Smooth muscle cell (in vitro differentiated cells): ENCODE results near the gene TRAPPC1. TPM values are rescaled to one million over a fixed set of nuclear protein-coding genes. Genes with fewer than 3 reads are reported as not detected.

ENCODE experiments used
- DNase-seq: peaks from one replicate; lab custom pipeline; 2025; ENCODE audit not compliant: unreplicated experiment; lab: John Stamatoyannopoulos, UW
- H2AFZ ChIP-seq: fragments of 200-600 bp; sonication (generic); 2 replicates; pipeline ENCODE4 v1.6.0; 2016; ENCODE audit warnings: antibody characterized with exemption, low read depth, mild to moderate bottlenecking
- H3F3A ChIP-seq: fragments of 200-600 bp; sonication (generic); 2 replicates; pipeline ENCODE4 v1.6.0; 2017; ENCODE audit warnings: antibody characterized with exemption, low read depth
- H3K27ac ChIP-seq: fragments of 200-600 bp; sonication (generic); 2 replicates; pipeline ENCODE4 v1.5.1; 2016; ENCODE audit warnings: low read depth, mild to moderate bottlenecking
- H3K27me3 ChIP-seq: fragments of 200-600 bp; sonication (generic); 2 replicates; pipeline ENCODE4 v1.6.1; 2016; ENCODE audit warnings: low read depth, mild to moderate bottlenecking
- H3K36me3 ChIP-seq: fragments of 200-600 bp; sonication (generic); 2 replicates; pipeline ENCODE4 v1.5.1; 2016; ENCODE audit warnings: low read depth
- H3K4me1 ChIP-seq: fragments of 200-600 bp; sonication (generic); 2 replicates; pipeline ENCODE4 v1.5.1; 2016; ENCODE audit warnings: low read depth
- H3K4me2 ChIP-seq: fragments of 200-600 bp; sonication (generic); 2 replicates; pipeline ENCODE4 v1.6.0; 2016; ENCODE audit warnings: mild to moderate bottlenecking
- H3K4me3 ChIP-seq: fragments of 200-600 bp; sonication (generic); 2 replicates; pipeline ENCODE4 v1.5.1; 2016; ENCODE audit warnings: mild to moderate bottlenecking
- H3K79me2 ChIP-seq: fragments of 200-600 bp; sonication (generic); 2 replicates; pipeline ENCODE4 v1.6.0; 2016; ENCODE audit warnings: low read depth, mild to moderate bottlenecking
- H3K9ac ChIP-seq: fragments of 200-600 bp; sonication (generic); 2 replicates; pipeline ENCODE4 v1.6.0; 2016; ENCODE audit warnings: low read depth
- H3K9me3 ChIP-seq: fragments of 200-600 bp; sonication (generic); replicated peaks from 2 replicates; pipeline ENCODE4 v1.5.1; 2016; ENCODE audit warnings: low read depth
- H4K20me1 ChIP-seq: fragments of 200-600 bp; sonication (generic); 2 replicates; pipeline ENCODE4 v1.6.0; 2016; ENCODE audit warnings: low read depth
- WGBS: methylation state at CpG from one replicate; pipeline ENCODE4 v1.1.7; 2016; ENCODE audit warnings: low lambda C conversion rate; 5-methylcytosine and 5-hydroxymethylcytosine counted together
- polyA plus RNA-seq: library from polyadenylated mRNA; unstranded; fragments of >200 nt; fragmentation: Nextera tagmentation; extraction: Ambion mirVana; gene quantifications from 2 replicates; pipeline ENCODE4 v1.2.1, GENCODE V29; 2016
- total RNA-seq: library from RNA; depleted of rRNA; stranded (reverse); fragments of >200 nt; gene quantifications from 2 replicates; pipeline ENCODE4 v1.2.3, GENCODE V29; 2014
- TF ChIP-seq, protein P1 (sequence below): fragments of 200-600 bp; sonication (generic); IDR thresholded peaks from 2 replicates; pipeline ENCODE4 v1.5.1; 2017; ENCODE audit warnings: borderline replicate concordance, mild to moderate bottlenecking, antibody characterized with exemption; ENCODE audit not compliant: insufficient read depth, poor library complexity, severe bottlenecking

Gene TRAPPC1
- total and polyA plus RNA-seq, 2 experiments from 2014 or later = 56.2 to 392 TPM

- Histone ChIP-seq H4K20me1 (no peaks in the 10 kb centered on the region), H3K4me2 (no peak overlapping the region), H3K4me3 (no peak overlapping the region), H3K27me3 (no peaks in the 10 kb centered on the region), H3K36me3 (peaks cover 26% of the 10 kb centered on the region), H3F3A (no peaks in the 10 kb centered on the region), H3K79me2 (no peaks in the 10 kb centered on the region), H3K9me3 (no peaks in the 10 kb centered on the region), H2AFZ (no peak overlapping the region), H3K27ac (no peak overlapping the region), H3K9ac (no peak overlapping the region), H3K4me1 (no peaks in the 10 kb centered on the region)
- TF ChIP-seq, protein P1, sequence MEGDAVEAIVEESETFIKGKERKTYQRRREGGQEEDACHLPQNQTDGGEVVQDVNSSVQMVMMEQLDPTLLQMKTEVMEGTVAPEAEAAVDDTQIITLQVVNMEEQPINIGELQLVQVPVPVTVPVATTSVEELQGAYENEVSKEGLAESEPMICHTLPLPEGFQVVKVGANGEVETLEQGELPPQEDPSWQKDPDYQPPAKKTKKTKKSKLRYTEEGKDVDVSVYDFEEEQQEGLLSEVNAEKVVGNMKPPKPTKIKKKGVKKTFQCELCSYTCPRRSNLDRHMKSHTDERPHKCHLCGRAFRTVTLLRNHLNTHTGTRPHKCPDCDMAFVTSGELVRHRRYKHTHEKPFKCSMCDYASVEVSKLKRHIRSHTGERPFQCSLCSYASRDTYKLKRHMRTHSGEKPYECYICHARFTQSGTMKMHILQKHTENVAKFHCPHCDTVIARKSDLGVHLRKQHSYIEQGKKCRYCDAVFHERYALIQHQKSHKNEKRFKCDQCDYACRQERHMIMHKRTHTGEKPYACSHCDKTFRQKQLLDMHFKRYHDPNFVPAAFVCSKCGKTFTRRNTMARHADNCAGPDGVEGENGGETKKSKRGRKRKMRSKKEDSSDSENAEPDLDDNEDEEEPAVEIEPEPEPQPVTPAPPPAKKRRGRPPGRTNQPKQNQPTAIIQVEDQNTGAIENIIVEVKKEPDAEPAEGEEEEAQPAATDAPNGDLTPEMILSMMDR = no peak
- no peak for DNase-seq
- WGBS = 96% methylated on average over 9 of the region's 9 CpGs
Measured at GRCh38 chr17:7944326-7944725, 12.6 kb upstream of the TRAPPC1 start.

DNA sequence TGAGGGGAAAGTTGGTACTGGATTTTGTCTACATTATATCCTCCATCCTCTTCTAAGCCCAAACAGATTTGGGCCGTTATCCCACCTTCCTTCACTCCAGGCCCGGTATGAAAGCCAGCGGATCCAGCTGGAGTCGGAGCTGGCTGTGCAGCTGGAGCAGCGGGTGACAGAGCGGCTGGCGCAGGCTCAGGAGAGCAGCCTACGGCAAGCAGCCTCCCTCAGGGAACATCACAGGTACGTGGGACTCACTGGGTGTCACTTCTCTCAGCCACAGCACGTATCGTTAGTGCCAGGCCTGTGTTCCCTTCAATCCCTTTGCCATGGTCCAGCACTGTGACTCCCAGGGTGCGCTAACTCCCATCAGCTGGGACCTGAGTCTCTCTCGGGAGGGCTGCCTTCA lies 11.5 kb upstream of the TRAPPC1 start:
- Histone ChIP-seq H3K27ac (no peak overlapping the region), H3K27me3 (no peaks in the 10 kb centered on the region), H3K9ac (no peak overlapping the region), H4K20me1 (no peaks in the 10 kb centered on the region), H3K9me3 (no peaks in the 10 kb centered on the region), H3F3A (no peaks in the 10 kb centered on the region), H3K79me2 (no peaks in the 10 kb centered on the region), H3K4me3 (no peak overlapping the region), H3K36me3 (peaks cover 26% of the 10 kb centered on the region), H3K4me1 (no peaks in the 10 kb centered on the region), H3K4me2 (no peak overlapping the region), H2AFZ (no peak overlapping the region)
- WGBS = 92% methylated on average over 13 of the region's 13 CpGs
- TF ChIP-seq, protein P1 = no peak
- DNase-seq = no peak

GRCh38 chr17:7940743-7941142 lies 9.0 kb upstream of the TRAPPC1 start:
- TF ChIP-seq, protein P1 = no peak
- Histone ChIP-seq H3K9ac (no peak overlapping the region), H3K4me3 (no peak overlapping the region), H3K4me1 (no peaks in the 10 kb centered on the region), H3K79me2 (no peaks in the 10 kb centered on the region), H4K20me1 (no peaks in the 10 kb centered on the region), H3K9me3 (no peaks in the 10 kb centered on the region), H3F3A (no peaks in the 10 kb centered on the region), H3K4me2 (no peak overlapping the region), H3K27ac (no peak overlapping the region), H3K27me3 (no peaks in the 10 kb centered on the region), H3K36me3 (peaks cover 18% of the 10 kb centered on the region), H2AFZ (no peak overlapping the region)
- 93% methylated on average over 6 of the region's 6 CpGs for WGBS
- no peak for DNase-seq

- Histone ChIP-seq H2AFZ (no peak overlapping the region), H3K9ac (no peak overlapping the region), H3K27ac (no peak overlapping the region), H3F3A (no peaks in the 10 kb centered on the region), H3K4me3 (no peak overlapping the region), H3K4me2 (no peak overlapping the region), H3K79me2 (no peaks in the 10 kb centered on the region), H4K20me1 (no peaks in the 10 kb centered on the region), H3K9me3 (no peaks in the 10 kb centered on the region), H3K36me3 (peaks cover 18% of the 10 kb centered on the region), H3K27me3 (no peaks in the 10 kb centered on the region), H3K4me1 (no peaks in the 10 kb centered on the region)
- TF ChIP-seq, protein P1 = no peak
- no peak for DNase-seq
- WGBS = 96% methylated on average over 4 of the region's 4 CpGs
Measured at GRCh38 chr17:7940034-7940433, 8.3 kb upstream of the TRAPPC1 start.
